IMR-90 (cell line): ENCODE measurements around the gene KRT8. TPM values are rescaled to one million over a fixed set of nuclear protein-coding genes. Genes with fewer than 3 reads are reported as not detected.

Experiments used
- ATAC-seq: fragments of 200-7000 bp; cut with Tn5 transposase; 2 replicates; pipeline ENCODE4 v1.9.1; 2020; ENCODE audit warnings: low read depth, mild to moderate bottlenecking, moderate library complexity
- BruUV-seq: library from RNA; stranded (reverse); fragments of 400-500 nt; replicated peaks from 2 replicates; lab custom pipeline; 2021; lab: Mats Ljungman, UMichigan
- CTCF ChIA-PET: fragments of 300-600 bp; formaldehyde crosslinking; extraction: SDS; loops from one replicate; lab custom pipeline; 2021; ENCODE audit warnings: antibody characterized with exemption; lab: Yijun Ruan, JAX
- POLR2A ChIA-PET: fragments of 300-600 bp; sonication (Branson Sonifier 250); formaldehyde crosslinking; loops from one replicate; lab custom pipeline; 2022; ENCODE audit warnings: antibody characterized with exemption; ENCODE audit not compliant: unreplicated experiment; lab: Charles Lee
- DNase-seq: peaks from one replicate; pipeline ENCODE4 v3.0.0; 2013
- H2AFZ ChIP-seq: replicated peaks from 2 replicates; pipeline ENCODE3; 2013; ENCODE audit warnings: low read length, mild to moderate bottlenecking; ENCODE audit not compliant: poor library complexity
- H2AK5ac ChIP-seq: 2 replicates; pipeline ENCODE4 v1.6.1; 2013; ENCODE audit warnings: low read depth, low read length, inconsistent platforms
- H2AK9ac ChIP-seq: replicated peaks from 2 replicates; pipeline ENCODE3; 2013; ENCODE audit warnings: mild to moderate bottlenecking, low read depth, low read length, moderate library complexity; ENCODE audit not compliant: poor library complexity
- H2BK120ac ChIP-seq: 2 replicates; pipeline ENCODE4 v1.6.1; 2013; ENCODE audit warnings: low read depth, low read length, inconsistent platforms
- H2BK15ac ChIP-seq: 3 replicates; pipeline ENCODE4 v1.6.1; 2013; ENCODE audit warnings: low read depth, low read length, inconsistent platforms
- H2BK20ac ChIP-seq: 2 replicates; pipeline ENCODE4 v1.6.1; 2013; ENCODE audit warnings: low read depth, mild to moderate bottlenecking, inconsistent platforms, low read length, moderate library complexity
- H2BK5ac ChIP-seq: 2 replicates; pipeline ENCODE4 v1.6.1; 2013; ENCODE audit warnings: mild to moderate bottlenecking, low read depth, low read length, inconsistent platforms; ENCODE audit not compliant: poor library complexity, severe bottlenecking
- H3K14ac ChIP-seq: replicated peaks from 2 replicates; pipeline ENCODE4 v1.6.1; 2013; ENCODE audit warnings: low read depth, low read length, inconsistent platforms
- H3K18ac ChIP-seq: 2 replicates; pipeline ENCODE4 v1.6.1; 2013; ENCODE audit warnings: low read depth, low read length, control low read depth
- H3K23ac ChIP-seq: 2 replicates; pipeline ENCODE4 v1.6.1; 2013; ENCODE audit warnings: low read depth, low read length, inconsistent platforms
- H3K27ac ChIP-seq: 2 replicates; pipeline ENCODE4 v1.5.1; 2013; ENCODE audit warnings: mild to moderate bottlenecking, control low read depth, low read length; ENCODE audit not compliant: insufficient read depth
- H3K27me3 ChIP-seq: 2 replicates; pipeline ENCODE4 v1.6.1; 2013; ENCODE audit warnings: low read length; ENCODE audit not compliant: control insufficient read depth, insufficient read depth
- H3K36me3 ChIP-seq: 2 replicates; pipeline ENCODE4 v1.6.1; 2013; ENCODE audit warnings: low read length, mixed read lengths; ENCODE audit not compliant: control insufficient read depth, insufficient read depth
- H3K4ac ChIP-seq: 2 replicates; pipeline ENCODE4 v1.6.1; 2013; ENCODE audit warnings: low read depth, low read length, inconsistent platforms
- H3K4me1 ChIP-seq: 2 replicates; pipeline ENCODE4 v1.6.1; 2013; ENCODE audit warnings: low read length, mixed read lengths; ENCODE audit not compliant: control insufficient read depth, insufficient read depth
- H3K4me2 ChIP-seq: 2 replicates; pipeline ENCODE4 v1.6.1; 2013; ENCODE audit warnings: low read depth, mild to moderate bottlenecking, control low read depth, low read length, moderate library complexity
- H3K4me3 ChIP-seq: 2 replicates; pipeline ENCODE4 v1.5.1; 2013; ENCODE audit warnings: low read depth, mild to moderate bottlenecking, control low read depth, low read length, moderate library complexity; ENCODE audit not compliant: insufficient read depth
- H3K56ac ChIP-seq: 2 replicates; pipeline ENCODE4 v1.6.1; 2013; ENCODE audit warnings: low read length, inconsistent platforms; ENCODE audit not compliant: insufficient read depth; ENCODE audit errors: extremely low read depth
- H3K79me1 ChIP-seq, 2 experiments: 2 replicates each; pipeline ENCODE4 v1.6.1; 2013; ENCODE audit warnings: low read length in 2 of 2, inconsistent platforms in 1 of 2, low read depth in 1 of 2
- H3K9ac ChIP-seq: 2 replicates; pipeline ENCODE4 v1.6.1; 2013; ENCODE audit warnings: low read depth, low read length, control low read depth
- H3K9me1 ChIP-seq: 2 replicates; pipeline ENCODE4 v1.6.1; 2013; ENCODE audit warnings: low read length, inconsistent platforms; ENCODE audit not compliant: insufficient read depth
- H3K9me3 ChIP-seq: 2 replicates; pipeline ENCODE4 v1.6.1; 2013; ENCODE audit warnings: low read length; ENCODE audit not compliant: control insufficient read depth, insufficient read depth
- H4K20me1 ChIP-seq: 2 replicates; pipeline ENCODE4 v1.6.1; 2013; ENCODE audit warnings: low read length, inconsistent platforms; ENCODE audit not compliant: insufficient read depth
- H4K5ac ChIP-seq: 2 replicates; pipeline ENCODE4 v1.6.1; 2013; ENCODE audit warnings: mild to moderate bottlenecking, low read depth, low read length, control low read depth
- H4K8ac ChIP-seq, 2 experiments: 2 replicates each; pipeline ENCODE4 v1.6.1; 2013; ENCODE audit warnings: low read depth in 2 of 2, low read length in 2 of 2, control low read depth in 1 of 2, inconsistent platforms in 1 of 2
- H4K91ac ChIP-seq: 2 replicates; pipeline ENCODE4 v1.6.1; 2013; ENCODE audit warnings: low read depth, low read length, inconsistent platforms; ENCODE audit not compliant: insufficient read depth
- CEBPB ChIP-seq: IDR thresholded peaks from 2 replicates; pipeline ENCODE4 v1.6.1; 2012; ENCODE audit warnings: low read depth, low read length, improper control_type of control experiment
- RAD21 ChIP-seq: IDR thresholded peaks from 2 replicates; pipeline ENCODE4 v1.6.1; 2012; ENCODE audit warnings: low read length, improper control_type of control experiment
- RCOR1 ChIP-seq: IDR thresholded peaks from 2 replicates; pipeline ENCODE4 v1.6.1; 2012; ENCODE audit warnings: mild to moderate bottlenecking, low read length, improper control_type of control experiment; ENCODE audit not compliant: insufficient replicate concordance
- SMC3 ChIP-seq: fragments of 150-350 bp; IDR thresholded peaks from 2 replicates; pipeline ENCODE4 v1.6.1; 2016; ENCODE audit warnings: low read depth, mild to moderate bottlenecking, antibody characterized with exemption, low read length, moderate library complexity
- WGBS, 2 experiments: methylation state at CpG; one replicate each; pipeline versions ENCODE4 v1.1.5 to v1.1.7; 2013; ENCODE audit warnings: missing lambda C conversion rate in 2 of 2; ENCODE audit not compliant: insufficient read length in 1 of 2; ENCODE audit errors: extremely low coverage in 2 of 2; 5-methylcytosine and 5-hydroxymethylcytosine counted together
- dilution Hi-C: fragments of 300-500 bp; cut with HindIII; formaldehyde crosslinking; loops from one replicate; pipeline ENCODE4 v1.14.3; 2018; ENCODE audit warnings: low sequenced_read_pairs; ENCODE audit not compliant: unreplicated experiment
- in situ Hi-C: fragments of 300-500 bp; cut with MboI; formaldehyde crosslinking; loops from 3 replicates; pipeline ENCODE4 v1.14.3; 2019; ENCODE audit warnings: low sequenced_read_pairs, inconsistent platforms, mixed read lengths
- intact Hi-C: fragments of 100-400 bp; cut with micrococcal nuclease; formaldehyde crosslinking; loops from 2 replicates; pipeline ENCODE4 v1.10.0; 2022
- polyA plus RNA-seq, 3 experiments: library from polyadenylated mRNA; depleted of rRNA; stranded (reverse); fragments of >200 nt; gene quantifications; 2 replicates each; pipeline ENCODE4 v1.2.3, GENCODE V29; 2012; ENCODE audit warnings: low replicate concordance in 1 of 3
- total RNA-seq: library from RNA; depleted of rRNA; stranded (reverse); fragments of >200 nt; gene quantifications from 2 replicates; pipeline ENCODE4 v1.2.3, GENCODE V29; 2012
- TF ChIP-seq, protein P1 (sequence below): fragments of 150-350 bp; IDR thresholded peaks from 2 replicates; pipeline ENCODE4 v1.6.1; 2017; ENCODE audit warnings: mild to moderate bottlenecking, antibody characterized with exemption, low read length, low read depth

Gene KRT8
- total and polyA plus RNA-seq, 2 of the 4 experiments (the other 2 are of a cell fraction) = 10.9 to 39.3 TPM

DNA sequence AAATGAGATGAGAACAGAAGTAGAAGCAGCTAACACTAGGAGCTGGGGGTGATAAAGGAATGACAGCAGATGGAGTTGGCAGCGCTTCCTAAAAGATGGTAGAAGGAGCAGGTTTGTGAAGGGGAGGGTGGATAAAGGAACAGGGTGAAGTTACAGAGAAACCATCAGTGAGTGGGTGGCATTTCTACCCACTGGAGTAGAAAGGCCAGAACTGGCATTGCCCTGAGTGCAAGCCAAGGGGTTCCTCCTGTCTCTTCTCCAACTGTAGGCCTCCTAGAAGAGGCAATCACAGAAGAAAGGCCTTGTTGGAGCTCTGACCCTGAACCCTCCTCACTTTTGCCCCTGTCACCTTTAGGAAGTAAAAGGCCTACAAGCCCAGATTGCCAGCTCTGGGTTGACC is 46.2 kb upstream of the KRT8 start:
- ChIA-PET CTCF (interaction anchor here (1.4 kb wide), 1 partner anchor 66 kb away, joined by 4 read pairs; no protein-coding TSS in a partner anchor), POLR2A (no interaction called here)
- Histone ChIP-seq H3K14ac (no peak overlapping the region), H3K36me3 (peaks cover 7% of the 10 kb centered on the region; the same call in 1 of the 2 replicates), H3K9ac (no peak overlapping the region), H4K20me1 (no peaks in the 10 kb centered on the region), H3K4me2 (no peak overlapping the region), H3K4me3 (no peak overlapping the region), H3K9me1 (0 out of 2 replicates have a peak, but pooled peaks cover 10% of the 10 kb centered on the region), H2BK120ac (no peak overlapping the region; the same call in 1 of the 2 replicates), H3K18ac (no peak overlapping the region), H4K91ac (no peak overlapping the region), H3K9me3 (no peaks in the 10 kb centered on the region), H4K5ac (no peak overlapping the region), H3K23ac (no peak overlapping the region), H2AK5ac (no peak overlapping the region; the same call in 1 of the 2 replicates), H3K27me3 (no peaks in the 10 kb centered on the region), H3K79me1 (peaks cover 11 to 38% of the 10 kb centered on the region in 2 experiments; a peak in 3 of 4 replicates), H2BK20ac (no peak overlapping the region), H3K4ac (no peak overlapping the region), H2BK5ac (no peak overlapping the region), H2BK15ac (no peak overlapping the region), H4K8ac (no peak overlapping the region), H2AK9ac (no peak overlapping the region), H3K27ac (no peak overlapping the region), H3K4me1 (peaks cover 9% of the 10 kb centered on the region), H2AFZ (no peak overlapping the region), H3K56ac (no peak overlapping the region)
- dilution Hi-C loops (no loop called here), in situ Hi-C loops (no loop called here), intact Hi-C loops (no loop called here)
- no peak for ATAC-seq
- WGBS, 2 experiments = 100% methylated on average over 1 of the region's 1 CpG; no CpG with 5 or more reads in 1 of the 2 experiments
- no peak for DNase-seq
- no peak for TF ChIP-seq RCOR1
- TF ChIP-seq CEBPB = no peak
- TF ChIP-seq RAD21 = no peak
- TF ChIP-seq, protein P1, sequence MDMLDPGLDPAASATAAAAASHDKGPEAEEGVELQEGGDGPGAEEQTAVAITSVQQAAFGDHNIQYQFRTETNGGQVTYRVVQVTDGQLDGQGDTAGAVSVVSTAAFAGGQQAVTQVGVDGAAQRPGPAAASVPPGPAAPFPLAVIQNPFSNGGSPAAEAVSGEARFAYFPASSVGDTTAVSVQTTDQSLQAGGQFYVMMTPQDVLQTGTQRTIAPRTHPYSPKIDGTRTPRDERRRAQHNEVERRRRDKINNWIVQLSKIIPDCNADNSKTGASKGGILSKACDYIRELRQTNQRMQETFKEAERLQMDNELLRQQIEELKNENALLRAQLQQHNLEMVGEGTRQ = no peak
- TF ChIP-seq SMC3 = no peak
- BruUV-seq = no TSS peak
